Liver (tissue), 9 donors: ENCODE measurements around the gene PARD6G. TPM values are rescaled to one million over a fixed set of nuclear protein-coding genes. Genes with fewer than 3 reads are reported as not detected.

Experiments
- DNase-seq: peaks from one replicate; pipeline ENCODE4 v3.0.0-alpha.2; 2017; ENCODE audit warnings: low spot score
- H3K27ac ChIP-seq, 2 donors: one replicate each; pipeline ENCODE4 v1.7.0; 2013; ENCODE audit warnings: inconsistent platforms in 2 of 2, low read length in 2 of 2, control low read depth in 1 of 2, low read depth in 1 of 2, mild to moderate bottlenecking in 1 of 2
- H3K27me3 ChIP-seq, 4 donors: one replicate each; pipeline versions ENCODE4 v1.6.1 to v1.7.0; 2013; ENCODE audit warnings: low read length in 3 of 4, inconsistent platforms in 1 of 4, mild to moderate bottlenecking in 1 of 4, moderate library complexity in 1 of 4; ENCODE audit not compliant: control insufficient read depth in 4 of 4, insufficient read depth in 4 of 4
- H3K36me3 ChIP-seq, 4 donors: one replicate each; pipeline versions ENCODE4 v1.6.1 to v1.7.0; 2013; ENCODE audit warnings: low read length in 3 of 4, mild to moderate bottlenecking in 3 of 4, low read depth in 1 of 4, moderate library complexity in 1 of 4; ENCODE audit not compliant: control insufficient read depth in 4 of 4, insufficient read depth in 3 of 4
- H3K4me1 ChIP-seq, 4 donors: one replicate each; pipeline versions ENCODE4 v1.6.1 to v1.7.0; 2013; ENCODE audit warnings: low read length in 3 of 4, mild to moderate bottlenecking in 3 of 4, moderate library complexity in 1 of 4; ENCODE audit not compliant: control insufficient read depth in 4 of 4, insufficient read depth in 4 of 4
- H3K4me3 ChIP-seq, 3 donors: one replicate each; pipeline versions ENCODE4 v1.6.1 to v1.7.0; 2013; ENCODE audit warnings: low read length in 3 of 3, control low read depth in 1 of 3, low read depth in 1 of 3, mild to moderate bottlenecking in 1 of 3
- H3K9ac ChIP-seq, 2 donors: one replicate each; pipeline ENCODE4 v1.7.0; 2013; ENCODE audit warnings: low read length in 2 of 2, mild to moderate bottlenecking in 2 of 2, moderate library complexity in 2 of 2, control low read depth in 1 of 2, low read depth in 1 of 2
- H3K9me3 ChIP-seq, 4 donors: one replicate each; pipeline versions ENCODE4 v1.6.1 to v1.7.0; 2013; ENCODE audit warnings: low read length in 3 of 4; ENCODE audit not compliant: control insufficient read depth in 4 of 4
- CTCF ChIP-seq: fragments of 150-350 bp; IDR thresholded peaks from 2 replicates; pipeline ENCODE4 v1.5.1; 2017; ENCODE audit warnings: improper control_type of control experiment, low read depth, low read length; ENCODE audit not compliant: missing input control
- EGR1 ChIP-seq, 2 donors: IDR thresholded peaks; 2 replicates each; pipeline ENCODE4 v1.6.1; 2016 to 2018; ENCODE audit warnings: antibody characterized with exemption in 2 of 2, low read depth in 2 of 2
- FOXA1 ChIP-seq: IDR thresholded peaks from 2 replicates; pipeline ENCODE4 v1.6.1; 2016; ENCODE audit warnings: antibody characterized with exemption
- FOXA2 ChIP-seq: IDR thresholded peaks from 2 replicates; pipeline ENCODE4 v1.6.1; 2016; ENCODE audit warnings: antibody characterized with exemption
- GABPA ChIP-seq, 2 donors: IDR thresholded peaks in 1 of 2; conservative IDR thresholded peaks in 1 of 2; 2 replicates each; pipeline ENCODE4 v1.6.1; 2016; ENCODE audit warnings: antibody characterized with exemption in 2 of 2, mild to moderate bottlenecking in 1 of 2, moderate library complexity in 1 of 2
- HNF4A ChIP-seq, 2 donors: conservative IDR thresholded peaks; 2 replicates each; pipeline ENCODE4 v1.6.1; 2016; ENCODE audit warnings: antibody characterized with exemption in 2 of 2, mild to moderate bottlenecking in 2 of 2
- JUND ChIP-seq, 2 donors: IDR thresholded peaks; 2 replicates each; pipeline ENCODE4 v1.6.1; 2016; ENCODE audit warnings: antibody characterized with exemption in 2 of 2
- NR2F2 ChIP-seq: IDR thresholded peaks from 2 replicates; pipeline ENCODE4 v1.6.1; 2016; ENCODE audit warnings: antibody characterized with exemption
- REST ChIP-seq: IDR thresholded peaks from 2 replicates; pipeline ENCODE4 v1.6.1; 2016; ENCODE audit warnings: antibody characterized with exemption, mild to moderate bottlenecking
- RXRA ChIP-seq, 2 donors: IDR thresholded peaks; 2 replicates each; pipeline ENCODE4 v1.6.1; 2017 to 2018; ENCODE audit warnings: antibody characterized with exemption in 2 of 2, mild to moderate bottlenecking in 1 of 2
- SP1 ChIP-seq: IDR thresholded peaks from 2 replicates; pipeline ENCODE4 v1.6.1; 2018; ENCODE audit warnings: antibody characterized with exemption, mild to moderate bottlenecking
- TAF1 ChIP-seq: conservative IDR thresholded peaks from 2 replicates; pipeline ENCODE4 v1.6.1; 2016; ENCODE audit warnings: antibody characterized with exemption, mild to moderate bottlenecking
- YY1 ChIP-seq: IDR thresholded peaks from 2 replicates; pipeline ENCODE4 v1.6.1; 2016; ENCODE audit warnings: antibody characterized with exemption, mild to moderate bottlenecking
- ZBTB33 ChIP-seq: IDR thresholded peaks from 2 replicates; pipeline ENCODE4 v1.6.1; 2016; ENCODE audit warnings: antibody characterized with exemption
- WGBS: extraction: QIAGEN DNeasy Blood & Tissue Kit; methylation state at CpG from one replicate; pipeline ENCODE4 v1.1.7; 2013; 5-methylcytosine and 5-hydroxymethylcytosine counted together
- polyA plus RNA-seq, 2 donors: library from polyadenylated mRNA; stranded (reverse) in 1 of 2; unstranded in 1 of 2; fragments of 200-250 nt in 1 of 2; fragments of >200 nt in 1 of 2; fragmentation: Nextera tagmentation in 1 of 2; extraction: Ambion mirVana in 1 of 2; gene quantifications; one replicate each; pipeline versions ENCODE4 v1.2.1 to v1.2.3, GENCODE V29; 2013 to 2015
- total RNA-seq, 2 donors: library from RNA; depleted of rRNA; stranded (reverse); fragments of >200 nt; gene quantifications; one replicate each; pipeline ENCODE4 v1.2.3, GENCODE V29; 2014
- TF ChIP-seq, protein P1 (sequence below): IDR thresholded peaks from 2 replicates; pipeline ENCODE4 v1.6.1; 2016; ENCODE audit warnings: antibody characterized with exemption
- donor health status: healthy.
- donor health status: healthy.
- donor health status: healthy.
- donor health status: healthy.
- donor health status: healthy.

The PARD6G gene
- total and polyA plus RNA-seq, 4 donors = 0.96 to 2.4 (median 1.8) TPM

DNA sequence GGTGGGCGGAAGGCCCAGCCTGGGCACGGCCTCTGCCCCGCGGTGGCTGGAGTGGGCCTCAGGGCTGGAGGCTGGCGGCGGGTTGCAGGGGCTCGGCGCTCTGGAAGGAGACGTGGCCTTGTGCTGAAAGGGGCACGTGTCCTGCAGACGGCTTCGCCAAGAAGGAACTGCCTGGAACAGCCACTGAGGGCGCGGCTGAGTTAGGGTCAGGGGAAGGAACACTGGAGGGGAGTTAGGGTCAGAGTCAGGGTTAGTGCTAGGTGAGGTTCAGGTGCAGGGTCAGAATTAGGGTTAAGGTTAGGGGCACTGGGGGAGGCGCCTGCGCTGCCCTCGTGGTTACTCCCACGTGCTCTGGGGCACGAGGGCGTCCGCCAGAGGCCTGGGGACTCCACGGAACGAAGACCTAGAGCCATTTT, 139.2 kb downstream of the PARD6G start:
- Histone ChIP-seq H3K27me3 (no peaks in the 10 kb centered on the region), H3K36me3 (no peaks in the 10 kb centered on the region), H3K4me1 (peaks cover 4 to 20% (median 7%) of the 10 kb centered on the region in 4 donors), H3K27ac (no peak overlapping the region), H3K9ac (no peak overlapping the region), H3K4me3 (no peak overlapping the region), H3K9me3 (no peaks in the 10 kb centered on the region)
- DNase-seq = no peak
- TF ChIP-seq YY1 (no peak), REST (no peak), HNF4A (conservative IDR thresholded peaks at IDR 0.05) (no peak), JUND (IDR thresholded peaks at IDR 0.05) (no peak), TAF1 (no peak), EGR1 (IDR thresholded peaks at IDR 0.05; ENCODE audit: low read depth in 2 of 2) (no peak), FOXA1 (no peak), NR2F2 (no peak), ZBTB33 (no peak), FOXA2 (no peak), RXRA (IDR thresholded peaks at IDR 0.05) (no peak), GABPA (IDR thresholded peaks at IDR 0.05 in 1 of 2, conservative IDR thresholded peaks at IDR 0.05 in 1 of 2) (no peak), SP1 (no peak), CTCF (no peak)
- TF ChIP-seq, protein P1, sequence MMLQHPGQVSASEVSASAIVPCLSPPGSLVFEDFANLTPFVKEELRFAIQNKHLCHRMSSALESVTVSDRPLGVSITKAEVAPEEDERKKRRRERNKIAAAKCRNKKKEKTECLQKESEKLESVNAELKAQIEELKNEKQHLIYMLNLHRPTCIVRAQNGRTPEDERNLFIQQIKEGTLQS = no peak
- 97% methylated on average over 23 of the region's 23 CpGs for WGBS

DNA sequence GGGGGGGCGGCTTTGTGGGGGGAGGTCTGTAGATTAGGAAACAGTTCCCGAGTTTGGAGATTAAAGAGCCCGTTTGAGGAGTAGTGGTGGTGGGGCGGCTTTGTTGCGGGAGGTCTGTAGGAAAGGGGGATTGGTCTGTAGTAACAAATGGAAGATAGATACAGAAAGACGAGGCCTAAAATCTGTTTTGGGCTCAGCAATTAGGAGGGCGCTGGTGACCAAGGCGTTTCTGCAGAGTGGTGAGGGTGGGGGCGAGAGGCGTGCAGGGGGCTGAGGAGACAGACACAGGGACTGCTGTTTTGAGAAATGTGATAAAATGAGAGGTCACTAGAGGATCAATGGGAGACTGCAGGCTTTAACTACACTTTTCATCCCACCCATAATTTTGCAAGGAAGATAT, 139.9 kb downstream of the PARD6G start:
- WGBS = 78% methylated on average over 10 of the region's 10 CpGs
- H3K4me3 ChIP-seq = no peak overlapping the region
- H3K27ac ChIP-seq = no peak overlapping the region
- no peak overlapping the region for H3K9ac ChIP-seq
- peaks cover 2 to 16% (median 7%) of the 10 kb centered on the region in 4 donors for H3K4me1 ChIP-seq
- no peaks in the 10 kb centered on the region for H3K27me3 ChIP-seq
- no peak for DNase-seq
- TF ChIP-seq YY1 = no peak
- no peak for TF ChIP-seq FOXA2
- no peak for TF ChIP-seq NR2F2
- TF ChIP-seq FOXA1 = no peak
- no peaks in the 10 kb centered on the region for H3K9me3 ChIP-seq
- no peaks in the 10 kb centered on the region for H3K36me3 ChIP-seq

Other genes starting within 250 kb of the PARD6G start
- gene RBFA, start 213.1 kb downstream of the PARD6G start, total RNA-seq = 10 to 100 TPM; 20.4 to 25.1 TPM
- gene RBFA, start 213.1 kb downstream of the PARD6G start, polyA plus RNA-seq = 10 to 100 TPM; 28.8 to 31.6 TPM
- 1 to 10 TPM; 9.2 to 9.9 TPM for gene ADNP2, start 138.3 kb downstream of the PARD6G start, total RNA-seq
- gene ADNP2, start 138.3 kb downstream of the PARD6G start, polyA plus RNA-seq = 1 to 10 TPM; 2.7 to 3.5 TPM